H1 (cell line): Measurements from ENCODE around the gene RAB33A. TPM values are rescaled to one million over a fixed set of nuclear protein-coding genes. Genes with fewer than 3 reads are reported as not detected.

ENCODE experiments used
- CTCF ChIA-PET: fragments of 300-600 bp; sonication (Branson Sonifier 250); formaldehyde crosslinking; loops from one replicate; lab custom pipeline; 2021; ENCODE audit not compliant: partially characterized antibody; lab: Charles Lee
- POLR2A ChIA-PET: fragments of 300-600 bp; sonication (Branson Sonifier 250); formaldehyde crosslinking; loops from one replicate; lab custom pipeline; 2021; ENCODE audit warnings: inconsistent platforms; ENCODE audit not compliant: partially characterized antibody; lab: Charles Lee
- DNase-seq, 2 experiments: peaks; one replicate each; pipeline versions ENCODE4 v3.0.0 to v3.0.0-alpha.2; 2010 to 2022; ENCODE audit warnings: low spot score in 2 of 2, low read depth in 1 of 2, mixed read lengths in 1 of 2
- FAIRE-seq: peaks from 2 replicates; lab custom pipeline; 2011; peaks lifted over from hg19 to GRCh38; lab: Jason Lieb, UNC
- H2AFZ ChIP-seq: 2 replicates; pipeline ENCODE4 v1.8.1; 2012; ENCODE audit warnings: low read length, inconsistent platforms
- H2AK5ac ChIP-seq: 2 replicates; pipeline ENCODE4 v1.6.1; 2013; ENCODE audit warnings: low read depth, low read length
- H2BK120ac ChIP-seq: replicated peaks from 2 replicates; pipeline ENCODE3; 2013; ENCODE audit warnings: low read depth, low read length, inconsistent platforms
- H2BK12ac ChIP-seq: 2 replicates; pipeline ENCODE4 v1.6.1; 2013; ENCODE audit warnings: low read depth, low read length
- H2BK15ac ChIP-seq: 2 replicates; pipeline ENCODE4 v1.6.1; 2013; ENCODE audit warnings: low read length
- H2BK20ac ChIP-seq: 2 replicates; pipeline ENCODE4 v1.6.1; 2013; ENCODE audit warnings: low read length
- H2BK5ac ChIP-seq: 2 replicates; pipeline ENCODE4 v1.6.1; 2013; ENCODE audit warnings: low read depth, low read length
- H3K14ac ChIP-seq: 2 replicates; pipeline ENCODE4 v1.6.1; 2013; ENCODE audit warnings: inconsistent platforms; ENCODE audit not compliant: insufficient read length
- H3K18ac ChIP-seq: 2 replicates; pipeline ENCODE4 v1.6.1; 2013; ENCODE audit warnings: low read length; ENCODE audit errors: extremely low read depth
- H3K23ac ChIP-seq: 2 replicates; pipeline ENCODE4 v1.6.1; 2013; ENCODE audit warnings: inconsistent platforms; ENCODE audit not compliant: insufficient read length
- H3K23me2 ChIP-seq: 2 replicates; pipeline ENCODE4 v1.6.1; 2013; ENCODE audit warnings: low read depth, low read length
- H3K27ac ChIP-seq: 2 replicates; pipeline ENCODE4 v1.6.1; 2011; ENCODE audit warnings: low read depth, low read length, inconsistent platforms
- H3K27me3 ChIP-seq, 4 experiments: replicated peaks in 1 of 4; 1 replicate in 1 of 4; 2 replicates in 3 of 4; pipeline versions ENCODE4 v1.6.1 to v1.8.1; 2011 to 2013; ENCODE audit warnings: low read length in 3 of 4, mild to moderate bottlenecking in 3 of 4, inconsistent platforms in 2 of 4, mixed read lengths in 2 of 4, moderate library complexity in 1 of 4; ENCODE audit not compliant: control insufficient read depth in 3 of 4, insufficient read depth in 3 of 4; ENCODE audit errors: extremely low read depth in 1 of 4
- H3K36me3 ChIP-seq, 4 experiments: 2 replicates each; pipeline versions ENCODE4 v1.6.1 to v1.8.1; 2011 to 2013; ENCODE audit warnings: mild to moderate bottlenecking in 4 of 4, low read length in 3 of 4, moderate library complexity in 2 of 4, control low read depth in 1 of 4, inconsistent platforms in 1 of 4; ENCODE audit not compliant: insufficient read depth in 4 of 4, control insufficient read depth in 2 of 4
- H3K4ac ChIP-seq: replicated peaks from 2 replicates; pipeline ENCODE3; 2013; ENCODE audit warnings: low read length, low read depth, mixed read lengths, inconsistent platforms; ENCODE audit not compliant: insufficient read length
- H3K4me1 ChIP-seq, 4 experiments: replicated peaks in 1 of 4; 1 replicate in 1 of 4; 2 replicates in 3 of 4; pipeline versions ENCODE4 v1.6.1 to v1.8.1; 2011 to 2013; ENCODE audit warnings: low read length in 3 of 4, inconsistent platforms in 2 of 4, mixed read lengths in 1 of 4; ENCODE audit not compliant: insufficient read depth in 4 of 4, control insufficient read depth in 3 of 4
- H3K4me2 ChIP-seq, 2 experiments: 2 replicates each; pipeline versions ENCODE4 v1.6.1 to v1.8.1; 2011 to 2013; ENCODE audit warnings: low read depth in 2 of 2, low read length in 2 of 2, control low read depth in 1 of 2, inconsistent platforms in 1 of 2, mild to moderate bottlenecking in 1 of 2; ENCODE audit not compliant: insufficient read depth in 1 of 2
- H3K4me3 ChIP-seq, 4 experiments: fragments of 200-600, 300-600 bp in 1 of 4; sonication (generic), shearing (Covaris generic), sonication (Bioruptor Twin) in 1 of 4; 2 replicates each; pipeline versions ENCODE4 v1.5.1 to v1.8.1; 2011 to 2016; ENCODE audit warnings: low read length in 4 of 4, low read depth in 3 of 4, control low read depth in 2 of 4, inconsistent platforms in 2 of 4, mild to moderate bottlenecking in 2 of 4, mixed read lengths in 1 of 4, moderate library complexity in 1 of 4; ENCODE audit not compliant: insufficient read depth in 2 of 4; ENCODE audit errors: extremely low read depth in 1 of 4
- H3K56ac ChIP-seq: replicated peaks from 2 replicates; pipeline ENCODE3; 2013; ENCODE audit warnings: low read depth, mild to moderate bottlenecking, mixed read lengths, low read length, inconsistent platforms; ENCODE audit not compliant: insufficient read length
- H3K79me1 ChIP-seq: 2 replicates; pipeline ENCODE4 v1.6.1; 2013; ENCODE audit warnings: low read depth, low read length, control low read depth
- H3K79me2 ChIP-seq, 2 experiments: 2 replicates each; pipeline versions ENCODE4 v1.6.1 to v1.8.1; 2012 to 2013; ENCODE audit warnings: low read length in 2 of 2, mild to moderate bottlenecking in 2 of 2, inconsistent platforms in 1 of 2; ENCODE audit not compliant: insufficient read depth in 2 of 2, control insufficient read depth in 1 of 2
- H3K9ac ChIP-seq, 4 experiments: replicated peaks in 1 of 4; 1 replicate in 1 of 4; 2 replicates in 3 of 4; pipeline versions ENCODE4 v1.6.1 to v1.8.1; 2011 to 2013; ENCODE audit warnings: low read depth in 3 of 4, low read length in 3 of 4, control low read depth in 2 of 4, mild to moderate bottlenecking in 2 of 4, moderate library complexity in 2 of 4, inconsistent platforms in 1 of 4; ENCODE audit errors: extremely low read depth in 1 of 4
- H3K9me3 ChIP-seq, 2 experiments: 2 replicates each; pipeline versions ENCODE4 v1.6.1 to v1.8.1; 2012 to 2013; ENCODE audit warnings: mild to moderate bottlenecking in 2 of 2, moderate library complexity in 2 of 2, control low read depth in 1 of 2, inconsistent platforms in 1 of 2, low read depth in 1 of 2, low read length in 1 of 2, mixed read lengths in 1 of 2; ENCODE audit not compliant: insufficient read depth in 2 of 2
- H4K20me1 ChIP-seq, 2 experiments: replicated peaks in 1 of 2; 2 replicates each; pipeline versions ENCODE3 to v1.8.1; 2011 to 2013; ENCODE audit warnings: inconsistent platforms in 2 of 2, low read length in 2 of 2, mild to moderate bottlenecking in 1 of 2; ENCODE audit not compliant: insufficient read depth in 2 of 2, control insufficient read depth in 1 of 2
- H4K5ac ChIP-seq: 2 replicates; pipeline ENCODE4 v1.6.1; 2013; ENCODE audit warnings: low read length, low read depth, mixed read lengths, inconsistent platforms; ENCODE audit not compliant: insufficient read length
- H4K8ac ChIP-seq: 2 replicates; pipeline ENCODE4 v1.8.0; 2013; ENCODE audit warnings: mild to moderate bottlenecking, moderate library complexity, low read length, inconsistent platforms; ENCODE audit not compliant: insufficient read depth; ENCODE audit errors: extremely low read depth
- H4K91ac ChIP-seq: replicated peaks from 2 replicates; pipeline ENCODE3; 2013; ENCODE audit warnings: low read length, mixed read lengths, inconsistent platforms; ENCODE audit not compliant: insufficient read length
- WGBS, 2 experiments: shearing (Covaris generic) in 1 of 2; methylation state at CpG; one replicate each; pipeline versions ENCODE4 v1.1.6 to v1.1.7; 2013 to 2015; ENCODE audit warnings: low lambda C conversion rate in 2 of 2, mixed read lengths in 2 of 2, inconsistent platforms in 1 of 2, low coverage in 1 of 2, missing lambda C conversion rate in 1 of 2; ENCODE audit not compliant: insufficient replicate concordance in 2 of 2, insufficient coverage in 1 of 2, insufficient read length in 1 of 2; ENCODE audit errors: extremely low coverage in 1 of 2, missing lambda C conversion rate in 1 of 2; 5-methylcytosine and 5-hydroxymethylcytosine counted together
- polyA plus RNA-seq, 7 experiments: library from polyadenylated mRNA; depleted of rRNA in 3 of 7; stranded (reverse) in 5 of 7; unstranded in 2 of 7; fragments of >200 nt in 5 of 7; fragments of 200-250 nt in 2 of 7; gene quantifications; 1 replicate in 5 of 7; 2 replicates in 1 of 7; 4 replicates in 1 of 7; pipeline versions ENCODE4 v1.2.1 to v1.2.3, GENCODE V29; 2011 to 2013; ENCODE audit warnings: missing spikeins in 2 of 7, mixed read lengths in 2 of 7
- total RNA-seq: library from RNA; stranded (reverse); fragmentation: NEBNext Ultra II Directional; extraction: Animal tissue kit (Norgen Biotek cat#: 25700); gene quantifications from 2 replicates; pipeline ENCODE4 v1.2.1, GENCODE V29; 2021

RAB33A gene
- total and polyA plus RNA-seq, 2 of the 8 experiments (the other 6 are each of a cell fraction or from before 2014, with no cell fraction given) = 2.8 to 4.6 TPM

DNA sequence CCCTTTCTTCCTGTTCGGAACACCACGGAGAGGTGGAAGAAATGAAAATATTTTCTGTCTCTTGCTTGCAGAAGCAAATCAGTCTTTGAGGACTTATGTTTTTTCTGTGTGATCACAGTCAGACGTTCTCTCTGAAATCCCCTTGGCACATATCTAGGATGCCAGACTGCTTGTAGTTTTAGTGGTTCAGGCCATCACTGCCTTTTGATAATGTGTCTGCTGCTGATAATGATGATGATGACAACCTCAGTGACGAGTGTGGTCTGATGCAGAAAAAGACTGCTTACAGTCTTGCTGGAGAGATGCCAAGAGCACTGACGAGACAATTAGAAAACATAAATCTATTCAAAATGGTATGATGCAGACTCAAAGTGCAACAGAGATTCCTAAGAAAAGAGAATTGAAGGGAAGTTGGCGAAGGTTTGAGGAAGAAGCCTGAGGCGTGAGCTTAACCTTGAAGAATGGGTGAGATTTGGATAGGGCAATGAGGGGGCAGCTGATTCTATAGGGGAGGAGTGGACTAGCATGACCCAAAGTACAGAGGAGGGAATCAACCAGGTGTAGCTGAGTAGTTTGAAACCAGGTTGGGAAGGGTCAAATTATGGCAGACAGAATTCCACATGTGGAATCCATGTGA lies 7.9 kb downstream of the RAB33A start:
- H3K27ac ChIP-seq = no peak overlapping the region
- H3K18ac ChIP-seq = no peak overlapping the region
- POLR2A ChIA-PET = interaction anchor here (0.8 kb wide), 1 partner anchor 49 kb away, joined by 3 read pairs; no protein-coding TSS in a partner anchor
- H4K91ac ChIP-seq = no peak overlapping the region
- no peak overlapping the region for H3K4me2 ChIP-seq
- no peak overlapping the region for H2BK5ac ChIP-seq
- no peaks in the 10 kb centered on the region for H3K23me2 ChIP-seq
- H4K8ac ChIP-seq = no peak overlapping the region
- no peak overlapping the region for H2BK20ac ChIP-seq
- no peaks in the 10 kb centered on the region for H4K20me1 ChIP-seq
- H4K5ac ChIP-seq = no peak overlapping the region
- H3K9ac ChIP-seq = no peak overlapping the region
- no peak overlapping the region for H3K56ac ChIP-seq
- no peaks in the 10 kb centered on the region for H3K79me1 ChIP-seq
- no peak overlapping the region for H3K23ac ChIP-seq
- no peak overlapping the region for H2BK120ac ChIP-seq
- H3K9me3 ChIP-seq = no peaks in the 10 kb centered on the region
- H2BK12ac ChIP-seq = no peak overlapping the region
- H3K4me1 ChIP-seq = no peaks in the 10 kb centered on the region
- H3K4ac ChIP-seq = no peak overlapping the region
- no peak for DNase-seq
- 84% methylated on average over 5 of the region's 7 CpGs; no CpG with 5 or more reads in 1 of the 2 experiments for WGBS, 2 experiments
- CTCF ChIA-PET = interaction anchor here (0.6 to 2.3 kb wide), 4 partner anchors 9 to 82 kb away, joined by 3 to 7 read pairs (median 4); no protein-coding TSS in a partner anchor
- H3K79me2 ChIP-seq = no peaks in the 10 kb centered on the region
- H3K4me3 ChIP-seq = no peak overlapping the region
- H3K14ac ChIP-seq = no peak overlapping the region
- no peaks in the 10 kb centered on the region for H3K36me3 ChIP-seq
- H2BK15ac ChIP-seq = no peak overlapping the region
- no peaks in the 10 kb centered on the region for H3K27me3 ChIP-seq
- no peak overlapping the region for H2AFZ ChIP-seq
- no peak for FAIRE-seq
- H2AK5ac ChIP-seq = no peak overlapping the region
